HCT116 (cell line): ENCODE data around the gene ABCC2.

Source experiments
- CEBPB ChIP-seq: IDR thresholded peaks from 2 replicates; pipeline ENCODE4 v1.6.1; 2012; ENCODE audit warnings: low read depth
- EZH2 ChIP-seq: fragments of 200-600 bp; sonication (generic); IDR thresholded peaks from 2 replicates; pipeline ENCODE4 v1.6.1; 2017; ENCODE audit warnings: antibody characterized with exemption, mixed run types
- POLR2A ChIP-seq: IDR thresholded peaks from 2 replicates; pipeline ENCODE4 v1.7.0; 2011; ENCODE audit warnings: borderline replicate concordance; ENCODE audit not compliant: insufficient read depth, insufficient read length; ENCODE audit errors: extremely low read depth
- TF ChIP-seq, protein P1 (sequence below), 3 experiments: fragments of 200-600 bp in 1 of 3; sonication (generic) in 1 of 3; IDR thresholded peaks in 2 of 3; conservative IDR thresholded peaks in 1 of 3; 2 replicates each; pipeline ENCODE4 v1.5.1; 2012 to 2017; ENCODE audit warnings: low read depth in 2 of 3, low read length in 2 of 3, antibody characterized with exemption in 1 of 3, borderline replicate concordance in 1 of 3, control low read depth in 1 of 3, mild to moderate bottlenecking in 1 of 3, mixed read lengths in 1 of 3, mixed run types in 1 of 3, moderate library complexity in 1 of 3; ENCODE audit not compliant: insufficient read depth in 1 of 3
- TF ChIP-seq, protein P2 (sequence below): IDR thresholded peaks from 2 replicates; pipeline ENCODE4 v1.6.1; 2012; ENCODE audit warnings: low read depth

DNA sequence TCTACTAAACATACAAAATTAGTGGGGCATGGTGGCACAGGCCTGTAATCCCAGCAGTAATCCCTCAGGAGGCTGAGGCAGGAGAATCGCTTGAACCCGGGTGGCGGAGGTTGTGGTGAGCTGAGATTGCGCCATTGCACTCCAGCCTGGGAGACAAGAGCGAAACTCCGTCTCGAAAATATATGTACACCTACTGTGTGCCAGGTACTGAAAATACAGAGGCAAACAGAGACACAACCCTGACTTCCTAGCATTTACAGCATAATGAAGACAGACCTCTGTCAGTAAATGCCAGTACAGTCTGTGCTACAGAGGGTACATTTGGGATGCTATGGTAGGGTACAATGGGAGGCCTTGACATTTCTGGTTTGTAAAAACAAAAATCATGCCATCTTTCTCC lies 66.6 kb downstream of the ABCC2 start:
- TF ChIP-seq EZH2, result no peak
- TF ChIP-seq CEBPB, result no peak
- TF ChIP-seq, protein P1, sequence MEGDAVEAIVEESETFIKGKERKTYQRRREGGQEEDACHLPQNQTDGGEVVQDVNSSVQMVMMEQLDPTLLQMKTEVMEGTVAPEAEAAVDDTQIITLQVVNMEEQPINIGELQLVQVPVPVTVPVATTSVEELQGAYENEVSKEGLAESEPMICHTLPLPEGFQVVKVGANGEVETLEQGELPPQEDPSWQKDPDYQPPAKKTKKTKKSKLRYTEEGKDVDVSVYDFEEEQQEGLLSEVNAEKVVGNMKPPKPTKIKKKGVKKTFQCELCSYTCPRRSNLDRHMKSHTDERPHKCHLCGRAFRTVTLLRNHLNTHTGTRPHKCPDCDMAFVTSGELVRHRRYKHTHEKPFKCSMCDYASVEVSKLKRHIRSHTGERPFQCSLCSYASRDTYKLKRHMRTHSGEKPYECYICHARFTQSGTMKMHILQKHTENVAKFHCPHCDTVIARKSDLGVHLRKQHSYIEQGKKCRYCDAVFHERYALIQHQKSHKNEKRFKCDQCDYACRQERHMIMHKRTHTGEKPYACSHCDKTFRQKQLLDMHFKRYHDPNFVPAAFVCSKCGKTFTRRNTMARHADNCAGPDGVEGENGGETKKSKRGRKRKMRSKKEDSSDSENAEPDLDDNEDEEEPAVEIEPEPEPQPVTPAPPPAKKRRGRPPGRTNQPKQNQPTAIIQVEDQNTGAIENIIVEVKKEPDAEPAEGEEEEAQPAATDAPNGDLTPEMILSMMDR (IDR thresholded peaks at IDR 0.05 in 2 of 3, conservative IDR thresholded peaks at IDR 0.05 in 1 of 3; ENCODE audit: borderline replicate concordance in 1 of 3, insufficient read depth in 1 of 3, low read depth in 2 of 3, low read length in 2 of 3), result no peak
- TF ChIP-seq POLR2A, result no peak
- TF ChIP-seq, protein P2, sequence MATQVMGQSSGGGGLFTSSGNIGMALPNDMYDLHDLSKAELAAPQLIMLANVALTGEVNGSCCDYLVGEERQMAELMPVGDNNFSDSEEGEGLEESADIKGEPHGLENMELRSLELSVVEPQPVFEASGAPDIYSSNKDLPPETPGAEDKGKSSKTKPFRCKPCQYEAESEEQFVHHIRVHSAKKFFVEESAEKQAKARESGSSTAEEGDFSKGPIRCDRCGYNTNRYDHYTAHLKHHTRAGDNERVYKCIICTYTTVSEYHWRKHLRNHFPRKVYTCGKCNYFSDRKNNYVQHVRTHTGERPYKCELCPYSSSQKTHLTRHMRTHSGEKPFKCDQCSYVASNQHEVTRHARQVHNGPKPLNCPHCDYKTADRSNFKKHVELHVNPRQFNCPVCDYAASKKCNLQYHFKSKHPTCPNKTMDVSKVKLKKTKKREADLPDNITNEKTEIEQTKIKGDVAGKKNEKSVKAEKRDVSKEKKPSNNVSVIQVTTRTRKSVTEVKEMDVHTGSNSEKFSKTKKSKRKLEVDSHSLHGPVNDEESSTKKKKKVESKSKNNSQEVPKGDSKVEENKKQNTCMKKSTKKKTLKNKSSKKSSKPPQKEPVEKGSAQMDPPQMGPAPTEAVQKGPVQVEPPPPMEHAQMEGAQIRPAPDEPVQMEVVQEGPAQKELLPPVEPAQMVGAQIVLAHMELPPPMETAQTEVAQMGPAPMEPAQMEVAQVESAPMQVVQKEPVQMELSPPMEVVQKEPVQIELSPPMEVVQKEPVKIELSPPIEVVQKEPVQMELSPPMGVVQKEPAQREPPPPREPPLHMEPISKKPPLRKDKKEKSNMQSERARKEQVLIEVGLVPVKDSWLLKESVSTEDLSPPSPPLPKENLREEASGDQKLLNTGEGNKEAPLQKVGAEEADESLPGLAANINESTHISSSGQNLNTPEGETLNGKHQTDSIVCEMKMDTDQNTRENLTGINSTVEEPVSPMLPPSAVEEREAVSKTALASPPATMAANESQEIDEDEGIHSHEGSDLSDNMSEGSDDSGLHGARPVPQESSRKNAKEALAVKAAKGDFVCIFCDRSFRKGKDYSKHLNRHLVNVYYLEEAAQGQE, result no peak
